GM04504 (cell line): ENCODE data around the gene GRID1.
A peak's percentile ranks its signal among the peaks of the same experiment; 100 is the strongest.

ENCODE experiments used
- DNase-seq: peaks from one replicate; pipeline ENCODE4 v3.0.0-alpha.2; 2012; ENCODE audit warnings: low read depth

Gene GRID1

DNA sequence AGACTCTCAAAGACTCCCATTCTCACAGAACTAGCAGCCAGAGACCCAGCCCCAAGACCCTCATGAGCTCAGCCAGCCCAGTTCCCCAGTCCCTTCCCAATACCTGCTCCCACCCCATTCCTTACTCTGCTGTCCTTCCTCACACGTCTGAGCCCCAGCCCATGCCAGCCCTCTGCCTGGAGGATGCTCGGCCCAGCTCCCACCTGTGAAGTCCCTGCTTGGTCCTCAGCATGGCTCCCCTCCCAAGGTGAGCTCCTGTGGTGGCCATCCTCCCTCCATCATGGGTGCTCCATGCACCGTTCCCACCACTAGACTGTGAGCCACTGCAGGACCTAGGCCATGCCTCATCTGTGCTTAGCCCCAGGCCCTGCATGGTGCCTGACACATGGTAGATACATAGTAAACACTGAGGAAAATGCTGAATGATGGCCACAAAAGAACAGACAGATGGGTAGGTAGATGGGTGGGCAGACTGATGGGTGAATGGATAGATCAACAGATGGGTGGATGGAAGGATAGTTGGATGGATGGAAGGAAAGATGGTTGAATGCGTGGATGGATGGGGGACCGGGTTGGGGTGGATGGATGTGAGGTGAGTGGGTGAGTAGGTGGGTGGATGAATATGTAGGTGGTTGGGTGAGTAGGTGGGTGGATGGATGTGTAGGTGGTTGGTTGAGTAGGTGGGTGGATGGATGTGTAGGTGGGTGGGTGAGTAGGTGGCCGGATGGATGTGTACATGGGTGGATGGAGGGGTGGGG, 138.9 kb downstream of the GRID1 start:
- no peak for DNase-seq

DNA sequence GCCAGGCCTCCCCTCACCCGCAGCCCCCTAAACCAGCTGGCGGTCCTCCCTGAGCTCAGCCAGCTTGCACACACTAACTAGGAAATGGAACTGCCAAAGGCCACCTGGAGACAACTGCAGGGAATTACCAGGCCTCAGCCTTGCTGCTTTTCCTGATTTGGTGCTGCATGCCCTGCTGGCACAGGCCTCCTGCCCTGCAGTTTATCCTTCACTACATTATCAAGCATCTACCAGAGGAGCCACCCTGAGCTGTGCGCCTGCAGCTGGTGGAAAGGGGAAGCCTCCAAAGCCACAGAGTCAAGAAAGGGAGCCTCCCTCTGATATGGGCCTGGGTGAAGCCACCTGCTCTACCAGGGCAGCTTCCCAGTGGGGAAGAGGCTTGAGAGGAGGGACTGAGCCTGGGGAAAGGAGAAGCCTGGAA, 139.8 kb downstream of the GRID1 start:
- no peak for DNase-seq

DNA sequence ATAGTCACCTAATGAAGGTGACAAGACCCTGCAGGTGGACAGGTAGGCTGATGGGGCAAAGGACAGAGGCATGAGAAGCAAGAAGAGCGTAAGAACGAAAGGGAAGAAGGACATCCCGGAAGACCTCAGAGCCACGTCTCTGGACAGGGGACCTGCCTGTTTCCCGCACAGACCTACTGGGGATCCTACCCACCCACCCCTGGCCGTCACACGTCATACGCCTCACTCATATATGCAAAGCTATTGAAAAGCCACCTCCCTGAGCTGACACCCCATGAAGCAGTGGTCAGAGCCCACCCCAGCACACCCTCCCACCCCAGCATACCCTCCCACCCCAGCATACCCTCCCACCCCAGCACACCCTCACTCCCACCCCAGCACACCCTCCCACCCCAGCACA, 140.6 kb downstream of the GRID1 start:
- DNase-seq: no peak

DNA sequence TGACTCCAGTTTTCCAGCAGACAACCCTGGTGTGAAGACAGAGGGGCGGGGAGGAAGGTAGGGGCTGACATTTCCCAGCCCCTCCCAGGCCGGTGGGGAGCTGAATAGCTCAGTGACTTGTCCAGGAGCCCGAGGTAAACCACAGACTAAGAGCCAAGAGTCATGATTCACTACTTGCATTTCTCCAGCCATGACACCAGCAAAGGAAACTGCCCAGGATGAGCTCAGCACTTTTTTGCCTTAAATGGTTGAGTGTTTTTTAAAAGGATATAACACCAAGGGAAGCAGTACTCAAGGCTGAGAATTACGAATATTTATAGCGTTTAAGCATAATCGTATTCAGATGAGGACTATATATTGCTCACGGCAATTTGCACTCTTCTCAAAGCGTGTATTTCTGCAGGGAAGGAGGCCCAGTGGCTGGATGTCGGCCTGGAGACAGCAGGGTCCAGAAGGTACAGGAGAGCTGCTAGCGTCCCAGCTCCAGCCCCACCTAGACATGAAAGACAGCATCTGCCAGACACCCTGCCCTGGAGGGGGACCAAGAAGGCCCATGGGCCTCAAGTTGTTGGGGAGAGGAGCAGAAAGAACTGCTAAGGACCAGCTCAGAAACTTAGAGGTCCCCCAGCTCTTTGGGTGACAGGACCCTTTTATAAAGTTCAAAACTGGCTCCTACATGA, 141.4 kb downstream of the GRID1 start:
- DNase-seq: peak; percentile 24

DNA sequence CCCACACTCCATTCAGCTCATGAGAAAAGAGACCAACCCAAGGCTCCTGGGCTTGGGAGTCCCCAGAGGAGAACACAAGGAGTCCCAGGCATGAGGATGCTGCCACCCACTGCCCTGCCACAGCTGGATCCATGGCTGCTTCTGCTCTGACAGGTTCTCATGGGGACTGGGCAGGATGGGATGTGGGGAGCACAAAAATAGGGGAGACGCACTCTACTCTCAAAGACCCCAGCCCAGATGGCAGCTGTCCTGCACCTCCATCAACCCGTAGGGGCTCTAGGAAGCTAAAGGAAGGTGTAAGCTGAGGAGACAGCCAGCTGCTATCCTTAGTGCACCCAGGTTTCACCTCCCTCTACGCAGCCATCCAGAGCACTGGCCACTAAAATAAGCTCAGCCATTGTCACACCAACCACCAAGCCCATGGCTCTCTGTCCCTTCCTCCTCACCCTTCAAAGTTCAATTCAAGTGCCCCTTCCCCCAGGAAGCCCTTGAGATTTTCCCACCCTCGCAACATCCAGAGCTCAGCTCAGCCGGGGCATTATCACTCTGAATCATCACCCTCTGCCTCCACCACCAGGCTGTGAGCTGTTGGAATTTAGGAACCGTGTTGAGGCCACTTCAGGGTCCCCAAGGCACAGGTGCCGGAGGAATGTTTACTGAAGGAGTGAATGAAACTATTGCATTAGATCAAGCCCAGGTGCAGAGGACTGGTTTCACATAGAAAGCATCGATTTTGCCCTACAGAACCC, 142.1 kb downstream of the GRID1 start:
- DNase-seq: no peak

DNA sequence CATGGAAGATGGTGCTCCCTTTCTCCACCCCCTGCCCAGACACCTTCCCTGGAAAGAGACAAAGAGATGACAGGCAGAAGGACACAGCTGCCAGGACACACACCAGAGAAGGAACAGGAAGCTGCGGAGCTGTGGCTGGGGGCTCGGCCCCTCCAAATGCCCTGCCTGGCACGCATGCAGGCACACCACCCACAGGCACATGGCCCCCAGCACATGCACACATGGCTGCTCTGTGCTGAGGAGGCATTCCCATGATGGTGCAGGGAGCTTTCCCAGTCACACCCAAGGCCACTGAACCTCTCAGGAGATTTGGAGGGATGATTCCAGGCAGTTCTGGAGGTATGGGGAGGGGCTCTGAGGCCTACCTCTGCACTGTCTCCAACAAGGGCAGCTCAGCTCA, 143.3 kb downstream of the GRID1 start:
- no peak for DNase-seq

DNA sequence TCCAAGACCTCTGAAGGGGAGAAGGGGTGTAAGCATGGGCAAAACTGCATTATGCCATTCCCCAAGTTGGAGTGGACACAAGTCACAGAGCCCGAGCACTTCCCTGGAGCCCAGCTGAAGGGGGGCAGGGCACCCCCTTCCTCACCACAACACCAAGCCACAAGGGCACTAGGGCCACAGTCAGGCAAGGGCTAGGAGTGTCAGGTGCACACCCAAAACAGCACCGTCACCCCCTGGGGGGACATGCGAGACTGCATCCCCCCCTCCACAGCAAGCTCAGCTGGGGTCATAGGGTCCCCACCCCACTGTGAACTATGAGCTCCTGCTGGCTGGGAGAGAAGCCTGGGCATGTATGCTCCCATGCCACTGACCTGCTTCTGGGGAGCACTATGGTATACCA, 143.9 kb downstream of the GRID1 start:
- DNase-seq: no peak

DNA sequence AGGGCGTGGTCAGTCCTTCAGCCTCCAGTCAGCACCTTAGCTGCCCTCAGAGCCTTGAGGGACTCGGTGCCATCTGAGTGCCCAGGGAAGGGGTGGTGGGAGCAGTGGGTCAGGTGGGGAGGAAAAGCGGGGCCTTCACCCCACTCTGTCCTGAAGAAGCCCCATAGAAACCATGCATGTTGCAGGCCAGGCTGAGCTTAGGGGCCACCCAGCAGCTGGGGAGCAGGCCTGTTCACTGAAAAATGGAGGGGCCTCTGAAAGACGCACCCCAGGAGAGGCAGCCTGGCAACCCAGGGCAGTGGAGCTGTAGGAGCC, 144.3 kb downstream of the GRID1 start:
- no peak for DNase-seq

DNA sequence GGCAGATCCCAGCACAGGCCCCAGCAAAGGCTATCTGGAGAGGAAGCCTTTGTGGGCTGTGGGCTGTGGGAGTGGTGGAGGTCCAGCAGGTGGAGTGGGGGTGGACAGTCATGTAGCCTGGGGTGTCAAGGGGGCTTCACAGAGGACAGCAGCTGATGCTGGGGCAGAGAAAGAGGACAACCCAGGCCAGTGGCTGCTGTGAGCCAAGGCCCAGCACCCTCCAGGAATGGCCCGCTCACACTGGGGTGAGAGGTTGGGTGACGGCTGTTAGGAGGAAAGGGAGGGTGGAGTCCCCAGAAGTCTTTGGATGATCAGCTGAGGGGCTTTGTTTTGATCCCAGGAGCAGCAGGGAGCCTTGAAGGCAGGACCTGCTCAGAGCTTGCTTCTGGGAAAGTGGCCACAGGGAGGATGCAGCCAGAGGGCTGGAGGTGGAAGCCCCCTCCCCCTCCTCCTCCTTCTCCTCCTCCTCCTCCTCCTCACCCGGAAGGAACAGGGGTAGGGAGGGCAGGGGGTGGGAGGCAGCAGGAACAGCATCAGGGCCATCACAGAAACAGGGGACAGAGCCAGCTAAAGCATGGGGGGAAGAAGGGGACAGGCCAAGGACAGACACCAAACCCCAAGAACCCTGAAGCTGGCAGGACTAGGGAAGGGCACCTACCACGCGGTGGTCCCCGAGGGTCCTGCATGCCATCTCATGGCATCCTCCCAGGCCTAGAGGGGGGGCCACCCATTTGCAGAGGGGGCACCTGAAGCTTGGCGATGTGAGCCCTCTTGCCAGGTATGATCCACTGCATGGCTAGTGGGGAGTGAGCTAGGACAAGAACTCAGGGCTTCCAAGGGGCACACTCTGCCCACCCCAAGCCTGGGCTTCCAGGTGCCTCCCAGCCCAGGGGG, 144.9 kb downstream of the GRID1 start:
- DNase-seq: no peak

DNA sequence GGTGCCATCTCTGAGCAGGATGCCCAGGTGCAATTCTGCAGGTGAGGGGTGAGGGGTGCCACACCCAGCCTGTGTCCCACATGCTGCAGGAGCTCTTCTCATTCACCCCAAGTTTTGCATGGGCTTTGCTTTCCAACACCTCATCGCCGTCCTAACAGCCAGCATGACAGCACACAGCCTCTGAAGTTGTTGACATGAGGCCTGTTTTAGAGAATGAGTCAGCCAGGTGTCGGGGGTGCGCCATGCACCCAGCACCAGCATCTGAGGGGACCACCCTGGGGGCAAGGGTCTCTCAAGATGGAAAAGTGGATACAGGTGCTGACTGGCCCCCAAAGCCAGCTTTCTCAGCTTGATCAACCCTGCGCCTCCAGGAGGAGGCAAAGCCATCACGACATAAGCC, 146.0 kb downstream of the GRID1 start:
- DNase-seq: no peak

DNA sequence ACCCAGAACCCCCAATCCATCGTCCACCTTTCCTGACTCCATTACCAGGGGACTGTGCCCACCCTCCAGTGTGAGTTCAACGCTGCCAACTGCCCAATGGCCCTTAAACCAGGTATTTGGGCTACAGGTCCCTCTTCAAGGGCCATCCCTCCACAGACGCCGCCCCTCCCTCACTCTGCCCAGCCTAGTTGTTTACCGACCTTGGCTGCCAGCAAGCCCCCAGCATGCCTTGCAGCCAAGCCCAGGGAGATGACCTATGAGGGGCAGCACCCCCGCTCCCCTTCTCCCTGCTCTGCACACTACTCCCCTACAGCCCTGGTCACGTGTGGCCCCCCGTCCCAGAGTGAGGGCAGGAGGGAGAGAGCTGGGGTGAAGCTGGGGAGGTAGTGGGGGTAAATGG, 147.3 kb downstream of the GRID1 start:
- no peak for DNase-seq

DNA sequence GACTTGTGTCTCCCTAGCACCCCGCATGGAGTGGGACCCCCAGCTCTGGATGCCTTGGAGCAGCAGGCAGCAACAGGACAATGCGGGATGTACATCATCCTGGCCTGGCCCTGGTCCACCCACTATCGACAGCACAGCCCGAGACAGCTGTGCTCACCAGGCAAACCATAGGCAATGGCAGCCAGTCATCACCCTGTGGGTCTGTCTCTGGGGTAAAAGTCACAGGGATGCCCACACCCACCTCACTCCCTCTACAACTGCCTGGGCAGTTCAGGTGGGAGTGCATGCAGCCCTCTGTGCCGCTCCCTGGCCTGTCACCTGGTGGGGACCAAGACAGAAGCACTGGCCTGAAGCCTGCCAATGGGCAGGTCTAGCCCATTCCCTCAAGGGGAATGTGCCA, 147.8 kb downstream of the GRID1 start:
- DNase-seq: no peak

DNA sequence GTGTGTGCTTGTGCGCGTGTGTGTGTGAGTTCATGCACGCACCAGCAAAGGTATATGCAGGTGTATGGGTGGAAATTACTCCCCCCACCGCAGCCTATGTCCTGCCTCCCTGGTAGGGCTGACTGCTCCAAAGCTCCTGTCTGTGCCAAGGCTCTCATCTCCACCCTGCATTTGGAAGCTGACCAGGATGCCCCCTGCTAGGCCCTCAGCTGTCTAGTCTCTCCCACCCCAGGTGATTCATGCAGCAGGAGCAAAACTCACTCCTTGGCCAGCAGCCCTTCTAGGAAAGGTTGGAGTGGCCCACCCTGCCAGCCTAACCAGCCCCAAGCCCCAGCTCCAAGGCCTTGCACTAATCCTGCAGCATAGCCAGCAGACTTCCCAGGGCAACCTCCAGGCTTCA, 148.4 kb downstream of the GRID1 start:
- no peak for DNase-seq

DNA sequence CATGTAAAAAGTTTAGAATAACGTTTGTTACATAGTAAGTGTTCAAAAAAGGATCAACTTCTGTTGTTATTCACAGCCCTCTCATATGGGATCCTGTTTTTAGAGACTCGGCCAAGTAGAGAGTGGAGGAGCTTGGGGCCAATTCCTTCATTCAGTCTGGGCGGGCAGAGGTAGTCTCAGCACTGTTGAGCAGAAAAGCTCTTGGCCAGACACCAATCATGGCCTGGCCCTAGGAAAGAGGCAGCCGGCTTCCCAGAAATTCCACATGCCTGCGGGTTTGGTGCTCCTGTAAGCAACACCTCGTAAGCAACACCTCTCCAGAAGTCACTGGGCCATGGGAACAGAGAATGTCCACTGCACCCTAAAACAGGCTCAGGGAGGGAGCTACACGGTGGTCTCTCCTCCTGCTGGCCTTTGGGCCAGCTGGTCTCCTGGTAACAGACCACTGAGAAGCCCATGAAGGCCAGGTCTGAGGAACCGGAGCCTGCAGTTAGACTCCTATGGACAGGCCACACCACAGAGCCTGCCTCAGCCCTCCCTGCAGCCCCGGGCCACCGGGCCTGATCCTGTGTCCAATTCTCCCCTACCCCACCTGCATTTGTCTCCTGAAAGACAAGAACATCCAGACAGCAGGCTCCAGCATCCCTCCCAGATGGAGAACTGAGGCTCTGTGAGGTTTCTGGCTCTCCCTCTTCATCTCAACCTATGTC, 149.1 kb downstream of the GRID1 start:
- no peak for DNase-seq

DNA sequence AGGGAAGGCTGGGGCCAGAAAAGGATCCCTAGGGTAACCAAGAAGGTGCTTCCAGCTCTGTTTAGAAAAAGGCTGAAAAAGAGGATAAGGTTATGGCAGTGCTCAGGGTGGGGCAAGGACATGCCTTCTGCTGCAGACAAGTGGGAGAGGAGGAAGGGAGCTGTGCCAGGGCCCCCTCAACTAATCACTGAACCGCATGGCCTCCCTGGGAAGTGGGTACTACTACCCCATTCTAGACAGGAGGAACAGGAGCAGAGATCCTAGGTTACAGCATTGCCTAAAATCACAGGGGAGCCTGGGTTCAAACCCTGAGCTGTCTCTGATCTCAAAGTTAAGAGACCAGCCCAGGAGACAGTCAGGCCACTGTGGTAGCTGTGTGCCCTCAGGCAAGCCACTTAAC, 149.7 kb downstream of the GRID1 start:
- no peak for DNase-seq

DNA sequence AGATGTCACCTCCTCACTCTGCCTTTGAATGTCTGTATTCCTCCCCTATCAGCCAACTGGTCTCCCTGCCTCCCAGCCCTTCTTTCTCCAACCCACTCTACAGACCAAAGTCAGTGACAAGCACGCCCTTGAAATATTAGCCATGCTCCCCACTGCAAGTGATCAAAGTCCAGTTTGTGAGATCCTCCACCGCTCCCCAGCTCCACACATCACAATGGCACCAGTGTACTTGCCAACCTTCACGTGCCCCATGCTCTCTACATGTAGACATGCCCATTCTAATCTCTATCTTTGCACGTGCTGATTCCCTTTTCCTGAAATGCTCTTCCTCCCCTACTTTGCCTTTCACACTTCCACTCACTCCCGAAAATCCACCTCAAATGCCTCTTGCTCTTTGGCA, 150.9 kb downstream of the GRID1 start:
- no peak for DNase-seq

DNA sequence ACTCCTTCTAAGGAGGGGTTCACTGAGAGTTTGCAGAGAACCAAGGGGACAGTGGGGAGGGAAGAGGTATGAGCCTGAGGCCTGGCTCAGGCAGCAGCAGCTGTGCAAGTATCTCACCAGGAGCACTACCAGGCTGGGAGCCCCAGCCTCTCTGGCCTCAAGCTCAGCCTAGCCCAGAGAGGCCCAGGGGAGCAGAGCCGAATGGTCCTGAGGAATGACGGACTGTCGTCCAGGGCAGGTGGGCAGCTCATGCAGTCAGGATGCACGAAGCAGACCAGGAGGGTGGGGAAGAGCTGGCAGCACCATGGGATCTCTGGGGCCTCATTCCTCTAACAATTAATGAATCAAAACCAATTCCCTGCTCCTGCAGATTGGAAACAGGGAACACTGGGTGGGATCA, 151.5 kb downstream of the GRID1 start:
- no peak for DNase-seq

DNA sequence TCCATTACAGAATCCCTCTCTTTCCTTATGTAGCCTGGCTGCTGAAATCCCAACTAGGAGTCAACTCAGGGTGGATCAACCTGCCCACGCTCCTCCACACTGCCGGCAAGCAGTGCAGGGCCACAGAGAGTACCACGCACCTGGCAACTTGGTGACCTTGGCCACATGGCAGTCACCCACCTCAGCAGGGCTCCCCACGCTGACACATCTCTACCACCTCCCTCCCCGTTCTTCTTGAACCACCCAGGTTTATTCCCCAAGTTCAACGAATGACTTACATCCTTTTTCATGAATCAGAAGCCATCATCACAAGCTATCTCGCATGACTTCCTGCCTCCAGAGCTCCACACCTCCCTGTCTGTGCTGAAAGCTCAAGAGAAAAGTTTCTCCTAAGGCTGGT, 153.4 kb downstream of the GRID1 start:
- no peak for DNase-seq

DNA sequence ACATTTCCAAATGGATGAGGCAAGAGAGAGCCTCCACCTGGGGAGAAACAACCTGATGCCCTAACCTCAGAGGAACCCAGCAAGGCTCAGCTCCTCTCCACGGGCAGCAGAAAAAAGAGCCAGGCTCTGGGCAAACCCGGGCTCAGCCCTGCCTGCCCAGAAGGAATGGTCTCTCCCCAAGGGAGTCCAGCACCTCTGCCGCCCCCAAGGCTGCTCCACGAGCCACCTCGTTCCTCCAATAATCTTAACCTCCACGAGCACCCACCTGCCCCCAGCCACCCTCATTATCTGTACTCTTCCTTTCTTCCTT, 154.2 kb downstream of the GRID1 start:
- no peak for DNase-seq

DNA sequence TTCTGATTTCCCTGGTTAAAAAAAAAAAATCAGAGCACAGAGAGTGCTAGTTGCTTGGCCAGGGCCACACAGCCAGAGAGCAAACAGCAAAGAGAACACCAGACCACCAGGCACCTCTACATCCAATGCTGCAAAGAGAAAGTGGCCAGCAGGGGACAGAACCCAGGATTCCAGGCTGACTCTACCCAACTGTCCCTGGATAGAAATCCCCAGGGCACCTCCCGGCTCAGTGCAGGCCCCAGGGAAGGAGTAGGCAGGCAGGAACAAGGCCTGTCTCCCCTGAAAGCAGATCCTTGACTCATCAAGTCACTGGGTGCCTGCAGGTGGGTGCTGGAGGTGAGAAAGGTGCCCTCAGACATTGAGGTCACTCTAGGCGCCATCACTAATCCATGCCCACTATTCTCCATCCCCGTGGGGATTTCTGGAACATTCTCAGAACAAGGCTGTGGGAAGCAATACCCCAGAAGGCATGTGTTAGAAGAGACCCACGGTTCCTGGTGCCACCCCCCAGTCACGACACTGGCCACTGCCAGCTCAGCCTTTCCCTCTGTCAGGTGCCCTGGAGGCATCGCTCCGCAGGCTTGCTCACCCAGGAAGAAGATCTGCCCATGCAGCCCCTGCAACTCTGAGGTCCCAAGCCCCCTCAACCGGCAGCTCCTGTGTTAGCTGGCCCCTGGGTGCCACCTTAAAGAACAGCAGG, 154.8 kb downstream of the GRID1 start:
- no peak for DNase-seq

DNA sequence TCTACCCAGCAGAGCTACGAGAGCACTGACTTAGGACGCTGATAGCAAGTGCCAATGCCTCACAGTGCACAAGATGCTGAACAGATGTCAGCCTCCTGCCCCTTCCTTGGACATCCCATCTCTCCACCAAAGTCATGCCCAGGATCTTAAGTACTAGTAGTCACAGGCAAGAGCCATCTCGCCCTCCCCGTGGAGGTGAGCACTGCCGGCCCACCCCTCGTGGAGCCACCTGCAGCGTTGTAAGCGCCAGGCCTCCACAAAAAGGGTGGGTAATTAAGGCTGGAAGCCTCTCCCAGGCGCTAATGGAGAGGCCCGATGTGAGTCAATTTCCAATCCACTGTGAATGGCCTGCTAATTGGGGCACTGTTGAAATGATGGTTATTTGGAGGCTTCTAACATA, 156.2 kb downstream of the GRID1 start:
- DNase-seq: no peak
